Fibroblast of skin of scalp (primary cell): ENCODE data around the gene RUSF1.

Source experiments
- DNase-seq: peaks from one replicate; pipeline ENCODE4 v3.0.0-alpha.2; 2013

The RUSF1 gene

DNA sequence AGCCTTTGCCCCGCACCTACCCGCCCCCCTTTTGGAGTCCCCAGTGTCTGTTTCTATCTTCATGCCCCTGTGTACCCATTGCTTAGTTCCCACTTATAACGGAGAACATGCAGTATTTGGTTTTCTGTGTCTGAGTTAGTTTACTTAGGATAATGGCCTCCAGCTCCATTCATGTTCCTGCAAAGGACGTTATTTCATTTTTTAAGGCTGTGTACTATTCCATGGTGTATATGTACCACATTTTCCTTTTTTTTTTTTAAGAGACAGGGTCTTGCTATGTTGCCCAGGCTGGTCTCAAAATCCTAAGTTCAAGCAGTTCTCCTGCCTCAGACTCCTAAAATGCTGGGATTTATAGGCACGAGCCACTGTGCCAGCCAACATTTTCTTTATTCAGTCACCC lies 40.3 kb downstream of the RUSF1 start:
- no peak for DNase-seq

DNA sequence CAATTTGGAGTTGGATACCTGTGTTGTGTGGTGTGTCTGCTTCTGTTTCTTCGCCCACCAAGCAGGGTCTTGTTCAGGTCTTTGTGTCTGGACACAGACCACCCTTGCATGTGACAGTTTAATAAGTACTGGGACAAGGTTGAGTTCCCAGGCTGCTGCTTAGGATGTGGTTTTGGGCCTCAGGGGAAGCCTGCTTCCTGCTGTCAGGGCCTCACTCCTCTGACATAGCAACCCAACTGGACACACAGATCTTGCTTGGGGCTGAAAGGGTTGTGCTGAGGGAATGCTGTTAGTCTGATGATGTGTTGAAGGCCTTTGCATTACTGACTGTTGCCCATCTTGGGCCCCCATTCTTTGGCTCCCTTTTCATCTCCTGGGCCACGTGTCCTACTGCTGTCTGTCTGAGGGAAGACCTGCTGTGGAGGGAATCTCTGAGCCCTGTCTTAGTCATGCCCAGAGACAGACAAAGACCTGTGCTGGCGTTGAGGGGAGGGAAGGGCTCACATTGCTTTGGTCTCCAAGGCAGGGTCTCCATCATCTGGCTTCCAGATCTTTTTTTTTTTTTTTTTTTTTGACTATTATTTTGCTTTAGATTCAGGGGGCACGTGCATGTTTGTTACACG lies 40.9 kb downstream of the RUSF1 start:
- DNase-seq = peak; percentile 70

DNA sequence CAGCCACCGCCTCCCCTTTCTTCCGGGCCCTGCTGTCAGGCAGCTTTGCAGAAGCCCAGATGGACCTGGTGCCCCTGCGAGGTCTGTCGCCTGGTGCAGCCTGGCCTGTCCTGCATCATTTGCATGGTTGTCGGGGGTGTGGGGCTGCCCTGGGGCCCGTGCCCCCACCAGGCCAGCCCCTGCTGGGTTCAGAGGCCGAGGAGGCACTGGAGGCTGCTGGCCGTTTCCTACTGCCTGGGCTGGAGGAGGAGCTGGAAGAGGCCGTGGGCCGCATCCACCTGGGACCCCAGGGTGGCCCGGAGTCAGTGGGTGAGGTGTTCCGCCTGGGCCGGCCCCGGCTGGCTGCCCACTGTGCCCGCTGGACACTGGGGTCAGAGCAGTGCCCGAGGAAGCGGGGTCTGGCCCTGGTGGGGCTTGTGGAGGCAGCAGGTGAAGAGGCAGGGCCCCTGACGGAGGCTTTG lies 41.8 kb downstream of the RUSF1 start:
- no peak for DNase-seq

DNA sequence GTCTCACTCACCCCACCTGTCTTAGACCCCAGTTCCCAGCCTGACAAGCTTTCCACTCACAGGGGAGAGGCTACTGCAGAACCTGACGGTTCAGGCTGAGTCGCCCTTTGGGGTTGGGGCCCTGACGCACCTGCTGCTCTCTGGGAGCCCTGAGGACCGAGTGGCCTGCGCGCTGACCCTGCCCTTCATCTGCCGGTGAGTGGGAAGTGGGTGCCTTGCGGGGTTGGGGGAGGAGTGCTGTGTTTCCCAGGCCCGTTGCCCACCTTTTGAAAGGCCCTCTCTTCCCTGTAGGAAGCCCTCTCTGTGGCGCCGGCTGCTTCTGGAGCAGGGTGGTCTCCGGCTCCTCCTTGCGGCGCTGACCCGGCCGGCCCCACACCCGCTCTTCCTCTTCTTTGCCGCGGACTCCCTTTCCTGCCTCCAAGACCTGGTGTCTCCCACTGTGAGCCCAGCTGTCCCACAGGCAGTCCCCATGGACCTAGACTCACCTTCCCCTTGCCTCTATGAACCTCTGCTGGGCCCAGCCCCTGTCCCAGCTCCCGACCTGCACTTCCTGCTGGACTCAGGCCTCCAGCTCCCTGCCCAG lies 42.3 kb downstream of the RUSF1 start:
- no peak for DNase-seq

DNA sequence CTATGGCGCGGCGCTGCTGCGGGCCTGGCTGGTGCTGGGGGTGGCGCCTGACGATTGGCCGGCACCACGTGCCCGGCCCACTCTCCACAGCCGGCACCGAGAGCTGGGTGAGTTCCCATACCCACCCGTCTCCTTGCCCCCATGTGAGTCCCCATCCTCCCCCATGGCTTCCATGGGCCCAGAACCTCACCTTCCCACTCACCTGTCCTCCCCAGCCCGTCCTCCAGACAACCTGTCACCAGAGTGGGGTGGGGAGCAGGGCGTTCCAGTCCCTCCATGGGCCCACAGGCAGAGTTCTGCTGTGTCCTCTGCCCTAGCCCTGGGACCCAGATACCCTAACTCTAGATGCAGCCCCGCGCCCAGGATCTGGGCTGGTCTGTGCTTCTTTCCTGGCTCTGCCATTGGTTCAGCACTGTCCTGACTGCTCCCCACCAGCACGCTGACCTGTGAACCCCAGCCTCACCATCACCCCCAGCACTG lies 43.4 kb downstream of the RUSF1 start:
- no peak for DNase-seq

DNA sequence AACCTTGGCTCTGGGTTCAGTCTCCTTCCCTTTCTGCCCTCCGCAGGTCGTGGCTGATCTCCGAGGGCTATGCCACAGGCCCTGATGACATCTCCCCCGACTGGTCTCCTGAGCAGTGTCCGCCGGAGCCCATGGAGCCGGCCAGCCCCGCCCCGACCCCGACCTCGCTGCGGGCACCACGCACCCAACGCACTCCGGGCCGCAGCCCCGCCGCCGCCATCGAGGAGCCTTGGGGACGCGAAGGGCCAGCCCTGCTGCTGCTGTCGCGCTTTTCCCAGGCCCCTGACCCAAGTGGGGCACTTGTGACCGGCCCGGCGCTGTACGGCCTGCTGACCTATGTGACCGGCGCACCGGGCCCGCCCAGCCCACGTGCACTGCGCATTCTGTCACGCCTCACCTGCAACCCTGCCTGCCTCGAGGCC lies 43.8 kb downstream of the RUSF1 start:
- DNase-seq = no peak

DNA sequence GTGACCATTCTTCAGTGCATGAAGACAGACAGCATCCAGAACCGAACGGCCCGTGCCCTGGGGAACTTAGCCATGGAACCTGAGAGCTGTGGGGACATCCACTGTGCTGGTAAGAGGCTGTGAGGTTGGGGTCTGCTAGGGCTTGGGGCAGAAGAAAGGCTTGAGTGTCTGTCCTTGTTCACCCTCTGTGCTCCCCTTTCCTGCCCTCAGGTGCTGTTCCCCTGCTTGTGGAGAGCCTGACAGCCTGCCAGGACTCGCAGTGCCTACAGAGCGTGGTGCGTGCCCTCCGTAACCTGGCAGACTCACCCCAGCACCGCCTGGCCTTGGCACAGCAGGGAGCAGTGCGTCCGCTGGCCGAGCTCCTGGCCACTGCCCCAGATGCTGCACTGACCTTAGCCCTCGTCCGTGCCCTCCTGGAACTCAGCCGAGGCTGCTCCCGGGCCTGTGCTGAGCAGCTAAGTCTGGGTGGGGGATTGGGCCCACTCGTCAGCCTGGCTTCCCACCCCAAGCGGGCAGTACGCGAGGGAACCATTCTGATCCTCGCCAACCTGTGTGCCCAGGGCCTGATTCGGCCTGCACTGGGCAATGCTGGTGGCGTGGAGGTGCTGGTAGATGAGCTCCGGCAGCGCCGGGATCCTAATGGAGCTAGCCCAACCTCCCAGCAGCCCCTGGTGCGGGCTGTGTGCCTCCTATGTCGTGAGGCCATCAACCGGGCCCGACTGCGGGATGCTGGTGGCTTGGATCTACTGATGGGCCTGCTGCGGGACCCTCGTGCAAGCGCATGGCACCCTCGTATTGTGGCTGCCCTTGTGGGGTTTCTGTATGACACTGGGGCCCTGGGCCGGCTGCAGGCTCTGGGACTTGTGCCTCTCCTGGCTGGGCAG lies 46.0 kb downstream of the RUSF1 start:
- no peak for DNase-seq

DNA sequence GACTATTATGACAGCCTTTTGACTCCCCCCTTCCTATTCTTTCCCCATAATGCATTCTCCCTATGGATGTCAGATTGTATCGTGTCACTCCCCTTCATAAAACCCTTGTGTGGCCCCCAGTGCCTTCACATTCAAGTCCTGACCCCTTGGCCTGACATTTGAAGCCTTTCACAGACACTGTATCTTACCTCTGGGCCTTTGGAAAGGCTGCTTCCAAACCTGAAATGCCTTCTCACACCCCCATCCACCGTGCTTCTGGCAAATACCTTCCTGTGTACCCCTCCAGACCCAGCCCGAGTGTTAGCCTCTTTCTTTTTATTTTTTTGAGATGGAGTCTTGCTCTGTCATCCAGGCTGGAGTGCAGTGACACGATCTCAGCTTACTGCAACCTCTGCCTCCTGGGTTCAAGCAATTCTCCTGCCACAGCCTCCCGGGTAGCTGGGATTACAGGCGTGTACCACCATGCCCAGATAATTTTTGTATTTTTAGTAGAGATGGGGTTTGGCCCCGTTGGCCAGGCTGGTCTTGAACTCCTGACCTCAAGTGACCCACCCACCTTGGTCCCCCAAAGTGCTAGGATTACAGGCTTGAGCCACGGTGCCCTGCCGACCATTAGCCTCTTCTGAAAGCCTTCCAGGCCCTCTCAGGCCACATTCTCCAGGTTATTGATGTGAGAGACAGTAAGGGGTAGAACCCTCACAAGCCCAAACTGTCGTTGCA lies 46.8 kb downstream of the RUSF1 start:
- no peak for DNase-seq

DNA sequence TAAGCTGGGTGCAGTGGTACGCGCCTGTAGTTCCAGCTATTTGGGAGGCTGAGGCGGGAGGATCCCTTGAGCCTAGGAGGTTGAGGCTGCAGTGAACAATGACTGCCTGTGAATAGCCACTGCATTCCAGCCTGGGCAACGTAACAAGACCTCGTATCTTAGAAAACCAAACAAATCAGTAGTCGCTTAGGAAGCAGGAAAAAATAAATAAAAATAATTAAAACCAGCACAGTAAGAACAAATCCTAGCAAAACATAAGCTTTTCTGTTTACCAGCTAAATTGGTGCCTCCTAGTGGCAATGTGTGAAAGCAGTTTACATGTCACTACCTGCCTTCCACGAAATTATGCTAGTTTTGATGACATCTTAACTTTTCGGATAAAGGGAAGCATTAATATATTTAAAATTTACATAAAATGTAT lies 47.6 kb downstream of the RUSF1 start:
- peak; percentile 63 for DNase-seq

DNA sequence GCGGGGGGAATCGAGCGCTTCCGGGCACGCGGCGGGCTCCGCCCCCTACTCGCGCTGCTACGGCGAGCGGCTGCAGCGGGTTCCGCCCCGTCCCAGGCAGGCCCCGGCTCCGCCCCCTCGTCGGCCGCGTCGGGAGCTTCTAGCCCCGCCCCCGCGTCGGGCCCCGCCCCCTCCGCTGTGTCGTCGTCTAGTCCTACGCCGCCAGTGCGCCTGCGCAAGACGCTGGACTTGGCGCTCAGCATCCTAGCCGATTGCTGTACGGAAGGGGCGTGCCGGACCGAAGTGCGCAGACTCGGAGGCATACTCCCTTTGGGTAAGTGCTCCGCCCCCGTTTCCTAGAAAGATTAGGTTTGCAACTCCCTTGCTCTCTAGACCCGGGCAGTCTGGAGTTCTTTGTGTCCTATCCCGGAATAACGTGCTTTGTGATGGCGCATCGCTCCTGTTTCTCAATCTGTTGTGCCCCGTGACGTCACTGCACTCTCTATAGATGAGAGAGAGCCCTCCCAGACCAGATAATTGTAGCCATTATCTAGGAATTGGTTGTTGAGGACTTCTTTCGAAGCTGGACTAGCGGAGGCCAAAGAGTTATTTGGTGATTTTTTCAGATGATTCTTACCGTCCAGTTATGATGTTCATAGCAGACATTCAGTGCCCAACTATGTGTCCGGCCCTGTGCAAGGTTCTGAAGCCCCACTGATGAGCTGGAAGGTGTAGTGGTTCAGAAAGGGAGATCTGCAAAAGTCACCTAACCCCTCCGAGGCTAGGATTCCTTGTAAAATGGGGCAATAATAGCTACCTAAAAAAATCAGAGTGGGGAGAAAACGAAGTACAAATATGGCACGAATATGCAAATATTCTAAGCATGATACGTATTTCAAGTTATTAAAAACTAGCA lies 48.3 kb downstream of the RUSF1 start:
- peak; percentile 99 for DNase-seq

DNA sequence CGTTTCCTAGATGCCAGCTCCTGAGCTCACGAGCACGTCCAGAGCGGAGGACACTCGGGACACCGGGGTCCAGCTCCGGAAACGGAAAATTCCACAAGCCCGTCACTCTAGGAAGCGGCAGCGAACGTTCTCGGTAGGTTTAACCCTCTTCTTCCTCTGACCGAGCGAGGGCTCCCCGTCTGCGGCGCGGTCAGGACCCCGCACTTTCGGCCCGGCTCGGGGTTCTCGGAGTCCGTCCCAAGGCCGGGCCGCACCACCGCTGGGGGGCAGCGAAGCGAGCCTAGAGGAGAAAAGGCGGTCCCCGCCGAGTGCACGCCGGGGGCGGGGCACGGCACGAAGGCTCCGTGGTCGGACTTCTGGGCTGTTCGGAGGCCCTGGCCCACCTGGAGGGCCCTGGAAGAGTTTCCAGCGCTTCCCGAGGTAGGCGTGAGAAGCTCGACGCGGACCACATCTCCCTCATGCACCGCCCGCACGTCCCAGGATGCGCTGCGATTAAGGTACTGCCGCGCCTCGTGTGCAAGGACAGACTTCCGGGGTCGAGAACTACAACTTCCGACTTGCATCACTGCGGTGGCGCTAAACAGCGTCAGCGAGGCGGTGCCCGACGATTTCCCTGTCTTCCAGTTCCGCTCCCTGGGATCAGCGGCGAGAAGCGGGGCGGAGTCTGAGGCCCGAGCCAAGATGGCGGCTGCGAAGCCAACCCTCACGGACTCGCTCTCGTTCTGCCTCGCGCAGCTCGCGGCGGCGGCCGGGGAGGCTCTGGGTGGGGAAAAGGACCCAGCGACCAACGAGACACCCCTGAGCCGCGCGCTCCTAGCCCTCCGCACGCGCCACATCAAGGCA lies 49.1 kb downstream of the RUSF1 start, which contains the start of gene ARMC5:
TSS of gene ARMC5 (plus strand) at position 658 of the 843 bp plus-strand sequence. CDS start at position 682, 24 bp downstream.
- DNase-seq = peak; percentile 99

DNA sequence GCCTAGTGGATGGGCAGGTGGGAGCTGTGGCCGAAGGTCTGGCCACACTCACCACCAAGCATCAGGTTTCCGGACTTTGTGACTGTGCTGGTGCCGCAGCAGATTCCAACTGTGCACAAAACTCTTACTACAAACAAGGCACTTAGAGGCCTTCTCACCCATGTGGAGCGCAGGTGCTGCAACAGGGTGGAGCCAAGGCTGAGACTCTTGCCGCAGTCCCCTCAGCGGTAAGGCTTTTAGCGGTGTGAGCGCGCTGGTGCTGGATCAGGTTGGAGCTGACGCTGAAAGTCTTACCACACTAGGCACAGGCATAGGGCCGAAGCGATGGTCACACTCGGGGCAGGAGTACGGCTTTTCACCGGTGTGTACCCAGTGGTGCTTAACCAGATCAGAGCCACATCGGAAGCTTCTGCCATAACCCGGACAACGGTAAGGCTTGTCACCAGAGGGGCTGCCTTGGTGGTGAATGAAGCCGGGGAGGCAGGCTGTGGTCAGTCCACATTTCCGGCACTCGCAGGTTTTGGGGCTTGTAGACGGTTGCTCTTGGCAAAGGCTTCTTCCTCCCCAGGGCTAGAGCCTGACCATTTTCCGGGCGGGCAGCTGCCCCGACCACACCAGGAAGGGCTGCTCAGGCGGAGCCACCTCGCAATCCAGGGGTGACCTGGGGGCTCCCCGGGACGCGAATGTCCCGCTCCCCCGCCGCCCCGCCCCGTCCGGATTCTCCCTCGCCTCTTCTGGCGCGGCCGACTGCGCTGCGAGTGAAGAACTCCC lies 49.9 kb downstream of the RUSF1 start:
- DNase-seq = no peak

DNA sequence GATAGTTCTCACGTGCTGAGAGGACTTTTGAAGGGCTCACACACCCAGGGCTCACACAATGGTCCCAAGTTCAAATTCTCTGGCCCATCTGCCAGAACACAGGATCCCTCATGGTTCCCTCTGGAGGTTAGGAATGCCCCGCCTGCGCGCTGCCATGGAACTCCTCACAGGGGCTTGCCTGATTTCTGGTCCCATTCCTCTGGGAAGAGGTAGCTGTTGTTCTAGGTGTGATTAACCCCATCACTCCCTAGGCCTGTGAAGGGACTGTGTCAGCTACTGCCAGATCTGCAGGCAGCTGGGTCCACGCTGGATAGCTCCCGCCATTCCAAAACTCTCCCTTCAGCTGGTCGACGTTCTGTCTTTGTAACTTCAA lies 51.2 kb downstream of the RUSF1 start:
- no peak for DNase-seq

DNA sequence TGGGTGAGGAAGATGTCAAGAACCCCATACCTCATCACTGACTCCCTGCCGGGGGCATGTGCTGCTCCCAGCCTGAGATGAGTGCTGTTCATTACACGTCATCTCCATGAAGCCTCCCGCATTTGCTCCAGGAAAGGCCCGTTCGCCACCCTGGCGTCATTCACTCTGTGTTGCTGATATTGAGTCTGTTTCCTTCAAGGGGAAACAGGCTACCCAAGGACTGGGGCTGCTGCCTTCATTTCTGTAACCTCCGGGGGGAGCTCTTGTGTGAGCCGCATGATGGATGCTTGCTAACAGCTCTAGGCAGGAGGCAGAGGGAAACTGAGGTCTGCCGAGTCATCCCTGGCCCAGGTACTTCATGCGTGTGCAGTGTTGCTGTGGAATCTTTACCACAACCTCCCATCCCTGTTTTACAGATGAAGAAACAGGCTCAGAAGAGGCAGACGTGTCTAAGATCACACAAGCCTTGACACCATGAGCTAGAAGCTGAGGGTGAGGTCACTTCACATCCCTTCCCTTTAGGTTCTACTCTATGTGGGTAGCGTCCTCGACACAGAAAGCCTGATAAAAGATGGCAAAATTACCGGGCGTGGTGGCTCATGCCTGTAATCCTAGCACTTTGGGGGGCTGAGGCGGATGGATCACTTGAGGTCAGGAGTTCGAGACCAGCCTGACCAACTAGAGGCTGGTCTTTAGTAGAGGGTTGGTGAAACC lies 52.4 kb downstream of the RUSF1 start:
- DNase-seq = no peak

DNA sequence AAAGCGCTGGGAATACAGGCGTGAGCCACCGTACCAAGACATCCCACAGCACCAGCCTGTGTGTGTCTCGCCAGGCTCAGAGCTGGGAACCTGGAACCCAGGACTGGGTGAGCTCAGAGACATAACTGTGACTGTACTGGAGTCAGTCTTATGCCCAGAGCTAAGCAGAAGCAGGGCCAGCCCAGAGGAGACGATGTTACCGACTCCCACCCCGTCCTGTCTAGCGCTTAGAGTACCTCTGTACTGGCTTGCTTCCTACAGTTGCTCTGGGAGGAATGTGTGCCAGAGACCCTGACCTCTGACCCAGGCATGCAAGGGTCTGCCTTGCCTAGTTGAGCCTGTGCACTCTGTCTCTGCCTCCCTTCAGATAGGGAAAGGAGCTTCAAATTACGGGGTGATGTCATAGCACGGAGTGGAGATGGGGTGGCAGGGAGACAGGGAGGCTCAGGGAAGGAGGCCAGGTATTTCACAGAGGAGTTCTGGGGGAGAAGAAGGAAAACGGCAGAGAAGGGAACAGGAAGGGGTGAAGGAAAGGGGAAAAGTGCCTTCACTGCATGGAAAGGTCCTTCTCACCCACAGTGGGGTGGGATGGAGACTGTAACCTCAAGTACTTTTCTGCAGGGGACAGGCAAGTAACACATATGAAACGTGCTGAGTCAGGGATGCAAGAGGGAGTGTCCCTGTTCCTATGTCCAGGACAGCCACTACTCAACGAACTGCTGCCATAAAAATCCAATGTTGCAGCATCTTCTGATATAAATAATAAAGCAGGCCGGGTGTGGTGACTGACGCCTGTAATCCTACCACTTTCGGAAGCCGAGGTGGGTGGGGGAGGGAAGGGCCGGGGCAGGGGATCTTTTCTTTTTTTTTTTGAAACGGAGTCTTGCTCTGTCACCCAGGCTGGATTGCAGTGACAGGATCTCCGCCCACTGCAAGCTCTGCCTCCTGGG lies 54.7 kb downstream of the RUSF1 start:
- peak; percentile 78 for DNase-seq

DNA sequence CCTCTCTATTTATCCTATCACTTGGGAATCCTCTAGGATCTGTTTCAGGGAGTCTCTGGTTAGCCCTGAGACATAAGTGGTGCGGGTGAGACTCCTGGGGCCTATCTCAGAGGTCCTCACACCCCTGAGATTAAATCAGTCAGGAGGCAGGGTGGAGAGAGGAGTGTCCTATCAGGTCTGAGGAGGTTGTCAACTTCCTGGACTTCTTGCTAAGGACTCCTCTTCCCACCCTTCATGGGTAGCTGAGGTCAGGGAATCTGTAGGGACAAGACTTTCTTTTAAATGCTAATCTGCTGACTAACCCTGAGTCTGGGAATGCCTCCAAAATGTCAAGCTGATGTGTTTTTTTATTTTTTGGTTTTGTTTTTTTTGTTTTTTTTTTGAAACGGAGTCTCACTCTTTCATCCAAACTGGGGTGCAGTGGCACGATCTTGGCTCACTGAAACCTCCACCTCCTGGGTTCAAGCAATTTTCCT lies 55.5 kb downstream of the RUSF1 start:
- DNase-seq = peak; percentile 95

DNA sequence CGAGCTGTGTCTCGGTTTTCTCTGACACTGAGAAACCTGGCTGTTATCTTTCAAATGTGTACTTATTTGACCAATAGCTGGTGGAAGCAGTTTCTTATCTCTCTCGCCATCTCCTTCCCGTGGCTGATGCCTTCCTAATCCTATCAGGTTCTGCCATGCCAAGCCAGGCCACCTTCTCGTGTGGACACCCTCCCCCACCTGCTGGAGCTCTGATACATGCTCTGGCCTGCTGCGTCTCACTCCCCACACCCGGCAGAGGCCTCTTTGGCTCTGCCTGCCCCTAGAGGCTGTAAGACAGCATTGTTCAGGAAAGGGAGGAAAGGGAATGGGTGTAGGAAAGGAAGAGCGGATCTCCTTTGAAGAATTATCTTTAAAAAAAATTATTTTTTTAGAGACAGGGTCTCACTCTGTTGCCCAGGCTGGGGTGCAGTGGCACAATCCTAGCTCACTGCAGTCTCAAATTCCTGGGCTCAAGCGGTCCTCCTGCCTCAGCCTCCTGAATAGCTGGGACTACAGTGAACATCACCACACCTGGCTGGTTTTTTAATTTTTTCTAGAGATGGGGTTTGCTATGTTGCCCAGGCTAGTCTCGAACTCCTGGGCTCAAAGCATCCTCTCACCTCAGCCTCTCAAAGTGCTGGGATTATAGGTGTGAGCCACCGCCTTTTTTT lies 56.4 kb downstream of the RUSF1 start:
- DNase-seq = peak; percentile 82
